HCT116 (cell line): ENCODE results near the gene RSAD1. TPM values are rescaled to one million over a fixed set of nuclear protein-coding genes. Genes with fewer than 3 reads are reported as not detected.
"Not testable (repeated sequence)": the region's sequence is repeated elsewhere in the genome, so short reads cannot be mapped to it uniquely, and the experiment has no call there.

Experiments used
- ATAC-seq: fragments of 200-7000 bp; cut with Tn5 transposase; 2 replicates; pipeline ENCODE4 v1.9.1; 2020; ENCODE audit warnings: mild to moderate bottlenecking, moderate library complexity
- BruUV-seq: library from RNA; stranded (reverse); fragments of 400-500 nt; replicated peaks from 2 replicates; lab custom pipeline; 2021; lab: Mats Ljungman, UMichigan
- CTCF ChIA-PET: fragments of 300-600 bp; sonication (Branson Sonifier 250); formaldehyde crosslinking; loops from one replicate; lab custom pipeline; 2021; ENCODE audit warnings: antibody characterized with exemption; lab: Charles Lee
- POLR2A ChIA-PET: fragments of 300-600, 350-600 bp; sonication (Branson Sonifier 250); formaldehyde crosslinking; loops from one replicate; lab custom pipeline; 2021; ENCODE audit warnings: antibody characterized with exemption; lab: Charles Lee
- RAD21 ChIA-PET, 2 experiments: fragments of 300-600 bp; sonication (Branson Sonifier 250); formaldehyde crosslinking; loops; one replicate each; lab custom pipeline; 2023; ENCODE audit warnings: low total read pairs in 2 of 2; ENCODE audit not compliant: uncharacterized antibody in 2 of 2, unreplicated experiment in 2 of 2, low non-redundant PET in 1 of 2; lab: Charles Lee
- DNase-seq: peaks from one replicate; pipeline ENCODE4 v3.0.0-alpha.2; 2010; ENCODE audit warnings: low read depth, low spot score
- H2AFZ ChIP-seq: fragments of 200-600 bp; shearing (Covaris generic), sonication (generic); 2 replicates; pipeline ENCODE4 v1.6.1; 2017; ENCODE audit warnings: low read depth, mixed run types, mixed read lengths, antibody characterized with exemption, low read length; ENCODE audit not compliant: poor library complexity, severe bottlenecking
- H3K27ac ChIP-seq: 2 replicates; pipeline ENCODE4 v1.5.1; 2012; ENCODE audit warnings: low read depth, low read length
- H3K27me3 ChIP-seq: fragments of 200-600 bp; sonication (generic); 2 replicates; pipeline ENCODE4 v1.6.1; 2016; ENCODE audit warnings: mixed run types, low read length, mixed read lengths; ENCODE audit not compliant: insufficient read depth
- H3K36me3 ChIP-seq, 2 experiments: fragments of 200-500 bp in 1 of 2; fragments of 200-600 bp in 1 of 2; sonication (Bioruptor generic) in 1 of 2; sonication (generic) in 1 of 2; 2 replicates each; pipeline versions ENCODE4 v1.5.1 to v1.6.1; 2014 to 2016; ENCODE audit warnings: low read length in 2 of 2, inconsistent platforms in 1 of 2, mixed read lengths in 1 of 2, mixed run types in 1 of 2; ENCODE audit not compliant: insufficient read depth in 2 of 2, control insufficient read depth in 1 of 2
- H3K4me1 ChIP-seq, 2 experiments: fragments of 200-600 bp in 1 of 2; sonication (generic) in 1 of 2; 2 replicates each; pipeline versions ENCODE4 v1.5.1 to v1.6.1; 2012 to 2017; ENCODE audit warnings: low read length in 2 of 2, inconsistent platforms in 1 of 2, mild to moderate bottlenecking in 1 of 2, mixed read lengths in 1 of 2, mixed run types in 1 of 2, moderate library complexity in 1 of 2; ENCODE audit not compliant: insufficient read depth in 2 of 2, control insufficient read depth in 1 of 2
- H3K4me2 ChIP-seq: fragments of 200-600 bp; sonication (generic); 2 replicates; pipeline ENCODE4 v1.6.1; 2017; ENCODE audit warnings: mixed run types, low read length, mixed read lengths
- H3K4me3 ChIP-seq, 2 experiments: fragments of 200-600 bp in 1 of 2; sonication (generic) in 1 of 2; replicated peaks in 1 of 2; 2 replicates each; pipeline ENCODE4 v1.5.1; 2011 to 2016; ENCODE audit warnings: low read length in 2 of 2, control low read depth in 1 of 2, low read depth in 1 of 2, mild to moderate bottlenecking in 1 of 2, mixed read lengths in 1 of 2, mixed run types in 1 of 2
- H3K79me2 ChIP-seq: fragments of 200-600 bp; sonication (generic); 2 replicates; pipeline ENCODE4 v1.6.1; 2017; ENCODE audit warnings: mild to moderate bottlenecking, mixed run types, low read length, moderate library complexity, mixed read lengths; ENCODE audit not compliant: insufficient read depth
- H3K9ac ChIP-seq: fragments of 200-600 bp; sonication (generic); 2 replicates; pipeline ENCODE4 v1.6.1; 2016; ENCODE audit warnings: low read length, mixed read lengths
- H3K9me2 ChIP-seq: fragments of 200-600 bp; sonication (generic), shearing (Covaris generic); 2 replicates; pipeline ENCODE4 v1.6.1; 2017; ENCODE audit warnings: mixed run types, mild to moderate bottlenecking, moderate library complexity; ENCODE audit not compliant: insufficient read depth
- H3K9me3 ChIP-seq, 2 experiments: fragments of 200-500 bp in 1 of 2; fragments of 200-600 bp in 1 of 2; sonication (Bioruptor generic) in 1 of 2; sonication (generic) in 1 of 2; 2 replicates each; pipeline ENCODE4 v1.6.1; 2014 to 2017; ENCODE audit warnings: low read length in 2 of 2, mixed read lengths in 2 of 2, inconsistent platforms in 1 of 2, low read depth in 1 of 2, mild to moderate bottlenecking in 1 of 2, mixed run types in 1 of 2, moderate library complexity in 1 of 2; ENCODE audit not compliant: control insufficient read depth in 1 of 2, insufficient read depth in 1 of 2
- H4K20me1 ChIP-seq: fragments of 200-600 bp; sonication (generic), shearing (Covaris generic); 2 replicates; pipeline ENCODE4 v1.6.1; 2017; ENCODE audit warnings: mixed run types, mild to moderate bottlenecking, moderate library complexity; ENCODE audit not compliant: insufficient read depth
- ELF1 ChIP-seq: IDR thresholded peaks from 2 replicates; pipeline ENCODE4 v1.6.1; 2012; ENCODE audit warnings: low read depth, borderline replicate concordance
- intact Hi-C: fragments of 100-400 bp; cut with micrococcal nuclease; formaldehyde crosslinking; loops from 2 replicates; pipeline ENCODE4 v1.10.0; 2022
- total RNA-seq: library from RNA; stranded (reverse); gene quantifications from one replicate; pipeline ENCODE4 v1.2.1, GENCODE V29; 2021; ENCODE audit not compliant: unreplicated experiment

RSAD1 gene
- total RNA-seq, 1 experiment from 2014 or later: 82.7 TPM

GRCh38 chr17:50475362-50475761 lies 3.3 kb upstream of the RSAD1 start:
- no peak for TF ChIP-seq ELF1
- CTCF ChIA-PET: no interaction called here
- DNase-seq: no peak

GRCh38 chr17:50475775-50476544 lies 2.7 kb upstream of the RSAD1 start:
- POLR2A ChIA-PET: interaction anchor here (0.6 kb wide), 1 partner anchor 231 kb away, joined by 3 read pairs; no protein-coding TSS in a partner anchor
- H3K4me3 ChIP-seq, ATAC-seq, DNase-seq, H3K36me3 ChIP-seq, H3K9me2 ChIP-seq, BruUV-seq, H3K9ac ChIP-seq, RAD21 ChIA-PET, H3K4me2 ChIP-seq, H2AFZ ChIP-seq, H4K20me1 ChIP-seq, H3K27ac ChIP-seq, intact Hi-C loops, H3K27me3 ChIP-seq, H3K9me3 ChIP-seq, CTCF ChIA-PET: not testable (repeated sequence)
- Histone ChIP-seq H3K79me2 (peaks cover 19% of the 10 kb centered on the region), H3K4me1 (peaks cover 13 to 28% of the 10 kb centered on the region in 2 experiments)

More at GRCh38 chr17:50475362-50475761, 3.3 kb upstream of the RSAD1 start:
- POLR2A ChIA-PET: no interaction called here
- no peak overlapping the region for H2AFZ ChIP-seq
- no peak overlapping the region for H3K4me2 ChIP-seq
- H3K9me3 ChIP-seq: no peaks in the 10 kb centered on the region
- peaks cover 0 to 6% of the 10 kb centered on the region in 2 experiments; a peak in 1 of 4 replicates for H3K36me3 ChIP-seq
- peaks cover 15% of the 10 kb centered on the region for H3K79me2 ChIP-seq
- H3K9ac ChIP-seq: no peak overlapping the region
- no peak overlapping the region for H3K27ac ChIP-seq
- H3K9me2 ChIP-seq: no peaks in the 10 kb centered on the region
- no peak overlapping the region for H3K4me3 ChIP-seq
- no TSS peak for BruUV-seq
- H3K4me1 ChIP-seq: peaks cover 13 to 24% of the 10 kb centered on the region in 2 experiments
- H4K20me1 ChIP-seq: no peaks in the 10 kb centered on the region
- ATAC-seq: no peak
- RAD21 ChIA-PET: no interaction called here
- intact Hi-C loops: no loop called here
- H3K27me3 ChIP-seq: no peaks in the 10 kb centered on the region
